Left ventricle myocardium inferior (tissue), 1 donor: ENCODE data around the gene CYP19A1. TPM values are rescaled to one million over a fixed set of nuclear protein-coding genes. Genes with fewer than 3 reads are reported as not detected.

ENCODE experiments used
- DNase-seq: peaks from one replicate; pipeline ENCODE4 v3.0.0-alpha.2; 2020
- H3K27ac ChIP-seq: fragments of 200-600 bp; replicated peaks from 2 replicates; pipeline ENCODE4 v1.8.0; 2021
- H3K27me3 ChIP-seq: fragments of 200-600 bp; 2 replicates; pipeline ENCODE4 v1.8.0; 2021; ENCODE audit warnings: low read depth
- H3K36me3 ChIP-seq: fragments of 200-600 bp; 2 replicates; pipeline ENCODE4 v1.8.0; 2021
- H3K4me1 ChIP-seq: fragments of 200-600 bp; 2 replicates; pipeline ENCODE4 v1.8.0; 2021
- H3K4me3 ChIP-seq: fragments of 200-600 bp; 2 replicates; pipeline ENCODE4 v1.8.0; 2021; ENCODE audit warnings: mild to moderate bottlenecking, moderate library complexity
- H3K9me3 ChIP-seq: fragments of 200-600 bp; replicated peaks from 2 replicates; pipeline ENCODE4 v1.8.0; 2021
- CTCF ChIP-seq: fragments of 200-600 bp; IDR thresholded peaks from 2 replicates; pipeline ENCODE4 v1.8.0; 2021; ENCODE audit warnings: antibody characterized with exemption, mild to moderate bottlenecking, borderline replicate concordance
- intact Hi-C: fragments of 100-400 bp; cut with micrococcal nuclease; formaldehyde crosslinking; loops from one replicate; pipeline ENCODE4 v1.11.0; 2022
- total RNA-seq: library from RNA; stranded (reverse); fragmentation: NEBNext Ultra II Directional; extraction: Animal tissue kit (Norgen Biotek cat#: 25700); gene quantifications from one replicate; pipeline ENCODE4 v1.2.1, GENCODE V29; 2021
- donor health status: DM: no; HTN: yes; CAD: no; lungs with severe emphysema.

The CYP19A1 gene
- total RNA-seq, 1 donor from 2014 or later = 0.60 TPM

- DNase-seq = no peak
- intact Hi-C loops = no loop called here
- no peak for TF ChIP-seq CTCF
Measured at GRCh38 chr15:51251556-51251955, 86.8 kb downstream of the CYP19A1 start.

GRCh38 chr15:51250217-51251011 is 88.0 kb downstream of the CYP19A1 start:
- no peaks in the 10 kb centered on the region for H3K36me3 ChIP-seq
- H3K27ac ChIP-seq = no peak overlapping the region
- no peak overlapping the region for H3K4me3 ChIP-seq
- no peaks in the 10 kb centered on the region for H3K9me3 ChIP-seq
- peaks cover 6% of the 10 kb centered on the region for H3K27me3 ChIP-seq
- no peak for DNase-seq
- intact Hi-C loops = no loop called here
- no peak for TF ChIP-seq CTCF
- H3K4me1 ChIP-seq = no peaks in the 10 kb centered on the region

More at GRCh38 chr15:51251556-51251955, 86.8 kb downstream of the CYP19A1 start:
- no peaks in the 10 kb centered on the region for H3K4me1 ChIP-seq
- no peak overlapping the region for H3K4me3 ChIP-seq
- H3K27ac ChIP-seq = no peak overlapping the region
- H3K36me3 ChIP-seq = no peaks in the 10 kb centered on the region
- no peaks in the 10 kb centered on the region for H3K9me3 ChIP-seq
- H3K27me3 ChIP-seq = peaks cover 6% of the 10 kb centered on the region

- no peak for DNase-seq
- H3K27me3 ChIP-seq = peaks cover 14% of the 10 kb centered on the region
- TF ChIP-seq CTCF = no peak
- no peak overlapping the region for H3K27ac ChIP-seq
- no peaks in the 10 kb centered on the region for H3K36me3 ChIP-seq
- H3K4me1 ChIP-seq = no peaks in the 10 kb centered on the region
- intact Hi-C loops = no loop called here
- H3K9me3 ChIP-seq = no peaks in the 10 kb centered on the region
- H3K4me3 ChIP-seq = no peak overlapping the region
Measured at GRCh38 chr15:51245628-51246027, 92.8 kb downstream of the CYP19A1 start.

- Histone ChIP-seq H3K36me3 (no peaks in the 10 kb centered on the region), H3K27ac (no peak overlapping the region), H3K9me3 (no peaks in the 10 kb centered on the region), H3K4me3 (no peak overlapping the region), H3K4me1 (no peaks in the 10 kb centered on the region), H3K27me3 (peaks cover 15% of the 10 kb centered on the region)
- no peak for DNase-seq
- TF ChIP-seq CTCF = no peak
- intact Hi-C loops = no loop called here
Measured at GRCh38 chr15:51244423-51244869, 94.0 kb downstream of the CYP19A1 start.

GRCh38 chr15:51243774-51244173 is 94.6 kb downstream of the CYP19A1 start:
- Histone ChIP-seq H3K27me3 (peaks cover 19% of the 10 kb centered on the region), H3K4me3 (no peak overlapping the region)
- no peak for TF ChIP-seq CTCF

More at GRCh38 chr15:51243774-51244173, 94.6 kb downstream of the CYP19A1 start:
- intact Hi-C loops = no loop called here
- H3K36me3 ChIP-seq = no peaks in the 10 kb centered on the region
- H3K4me1 ChIP-seq = no peaks in the 10 kb centered on the region
- no peaks in the 10 kb centered on the region for H3K9me3 ChIP-seq
- DNase-seq = no peak
- no peak overlapping the region for H3K27ac ChIP-seq
